Glomerular visceral epithelial cell (primary cell): Measurements from ENCODE around the gene FSTL3.
"Not testable (repeated sequence)": the region's sequence is repeated elsewhere in the genome, so short reads cannot be mapped to it uniquely, and the experiment has no call there.

Source experiments
- DNase-seq: peaks from one replicate; pipeline ENCODE4 v3.0.0-alpha.2; 2016; ENCODE audit errors: extremely low spot score

Gene FSTL3

GRCh38 chr19:661427-662196 is 14.6 kb upstream of the FSTL3 start:
- peak; percentile 52 for DNase-seq

GRCh38 chr19:662207-662961 is 13.8 kb upstream of the FSTL3 start:
- DNase-seq = peak; percentile 49

GRCh38 chr19:662962-663681 is 13.1 kb upstream of the FSTL3 start, which contains the start of gene RNF126:
Gene RNF126 (minus strand): TSS chr19:663214. CDS start chr19:663121, 93 bp downstream.
- DNase-seq = peak; percentile 95

- no peak for DNase-seq
Measured at GRCh38 chr19:663682-664117, 12.5 kb upstream of the FSTL3 start.

GRCh38 chr19:664913-665443 is 11.2 kb upstream of the FSTL3 start:
- peak; percentile 81 for DNase-seq

DNA sequence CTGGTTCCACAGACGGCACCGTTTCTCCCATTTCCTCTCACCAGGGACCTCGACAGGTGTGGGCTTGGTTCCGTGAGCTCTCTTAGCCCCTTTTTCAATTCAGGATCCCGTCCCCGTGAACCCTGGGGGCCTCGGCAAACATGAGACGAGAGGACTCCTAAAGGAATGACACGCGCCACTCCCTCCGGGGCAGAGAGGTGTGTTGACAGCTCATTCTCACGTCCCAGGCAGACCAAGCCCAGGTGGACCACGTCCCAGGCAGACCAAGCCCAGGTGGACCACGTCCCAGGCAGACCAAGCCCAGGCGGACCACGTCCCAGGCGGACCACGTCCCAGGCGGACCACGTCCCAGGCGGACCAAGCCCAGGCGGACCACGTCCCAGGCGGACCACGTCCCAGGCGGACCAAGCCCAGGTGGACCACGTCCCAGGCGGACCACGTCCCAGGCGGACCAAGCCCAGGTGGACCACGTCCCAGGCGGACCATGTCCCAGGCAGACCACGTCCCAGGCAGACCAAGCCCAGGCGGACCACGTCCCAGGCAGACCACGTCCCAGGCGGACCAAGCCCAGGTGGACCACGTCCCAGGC is 9.1 kb upstream of the FSTL3 start:
- DNase-seq = not testable (repeated sequence)

DNA sequence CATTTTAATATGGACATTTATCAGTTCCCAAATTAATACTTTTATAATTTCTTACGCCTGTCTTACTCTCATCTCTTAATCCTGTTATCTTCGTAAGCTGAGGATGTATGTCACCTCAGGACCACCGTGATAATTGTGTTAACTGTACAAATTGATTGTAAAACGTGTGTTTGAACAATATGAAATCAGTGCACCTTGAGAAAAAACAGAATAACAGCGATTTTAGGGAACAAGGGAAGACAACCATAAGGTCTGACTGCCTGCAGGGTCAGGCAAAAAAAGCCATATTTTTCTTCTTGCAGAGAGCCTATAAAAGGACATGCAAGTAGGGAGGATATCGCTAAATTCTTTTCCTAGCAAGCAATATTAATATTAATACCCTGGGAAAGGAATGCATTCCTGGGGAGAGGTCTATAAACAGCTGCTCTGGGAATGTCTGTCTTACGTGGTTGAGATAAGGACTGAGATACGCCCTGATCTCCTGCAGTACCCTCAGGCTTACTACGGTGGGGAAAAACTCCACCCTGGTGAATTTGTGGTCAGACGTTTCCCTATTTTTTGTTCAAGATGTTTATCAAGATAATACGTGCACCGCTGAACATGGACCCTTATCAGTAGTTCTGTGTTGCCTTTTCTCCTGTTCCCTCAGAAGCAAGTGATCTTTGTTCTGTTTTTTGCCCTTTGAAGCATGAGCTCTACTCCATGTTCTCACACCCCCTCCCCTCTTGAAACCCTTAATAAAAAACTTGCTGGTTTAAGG is 7.3 kb upstream of the FSTL3 start:
- not testable (repeated sequence) for DNase-seq

GRCh38 chr19:670609-671075 is 5.5 kb upstream of the FSTL3 start:
- DNase-seq = no peak

- DNase-seq = no peak
Measured at GRCh38 chr19:674282-675151, 1.7 kb upstream of the FSTL3 start.

DNA sequence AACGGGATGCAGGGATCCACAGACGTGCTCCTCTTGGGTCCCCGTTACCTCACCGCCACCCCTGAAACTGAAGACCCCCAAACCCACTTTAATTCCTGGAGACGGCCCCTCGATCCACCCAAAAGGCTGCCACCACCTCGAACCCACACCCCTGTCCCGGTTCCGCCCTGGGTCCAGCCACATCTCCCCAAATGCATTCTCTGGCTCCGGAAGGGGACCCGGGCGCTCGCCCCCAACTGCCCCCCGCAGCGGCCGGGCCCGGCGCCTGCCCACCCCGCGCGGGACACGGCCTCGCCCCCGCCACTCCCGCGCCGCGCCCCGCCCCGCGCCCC is 219 bp upstream of the FSTL3 start:
- DNase-seq = no peak

- peak; percentile 96 for DNase-seq
Measured at GRCh38 chr19:677201-677600, 1.0 kb downstream of the FSTL3 start.

DNA sequence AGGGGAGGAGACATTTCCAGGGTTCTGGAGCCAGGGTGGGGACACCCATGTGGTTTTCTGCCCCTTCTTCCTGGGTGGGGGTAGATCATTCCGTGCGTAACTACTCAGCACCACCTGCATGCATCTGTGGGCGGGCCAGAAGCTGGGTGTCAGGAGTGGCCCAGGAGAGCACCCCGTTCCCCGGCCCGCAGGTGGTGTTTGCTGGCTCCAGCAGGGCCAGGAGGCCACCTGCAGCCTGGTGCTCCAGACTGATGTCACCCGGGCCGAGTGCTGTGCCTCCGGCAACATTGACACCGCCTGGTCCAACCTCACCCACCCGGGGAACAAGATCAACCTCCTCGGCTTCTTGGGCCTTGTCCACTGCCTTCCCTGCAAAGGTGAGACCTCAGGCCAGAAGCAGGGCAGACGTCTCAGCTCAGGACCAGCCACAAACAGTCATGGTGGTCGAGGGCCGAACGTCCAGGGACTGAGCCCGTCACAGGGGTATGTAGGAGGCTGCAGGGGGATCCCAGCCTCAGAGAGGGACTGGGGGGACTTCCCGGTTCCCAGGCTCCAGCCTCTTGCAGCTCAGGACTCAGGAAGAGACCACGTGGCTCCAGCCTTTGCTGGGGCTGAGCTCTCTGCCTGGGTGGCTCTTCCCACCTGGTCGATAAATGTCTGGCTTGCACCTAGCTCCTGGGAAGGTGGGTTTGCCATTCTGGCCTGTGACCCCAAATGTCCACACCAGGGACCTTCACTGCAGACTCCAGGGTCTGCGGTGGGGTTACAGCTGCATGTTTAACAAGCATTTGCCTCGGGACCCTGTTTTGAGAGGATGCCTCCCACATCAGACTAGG is 1.6 kb downstream of the FSTL3 start:
- DNase-seq = peak; percentile 42

DNA sequence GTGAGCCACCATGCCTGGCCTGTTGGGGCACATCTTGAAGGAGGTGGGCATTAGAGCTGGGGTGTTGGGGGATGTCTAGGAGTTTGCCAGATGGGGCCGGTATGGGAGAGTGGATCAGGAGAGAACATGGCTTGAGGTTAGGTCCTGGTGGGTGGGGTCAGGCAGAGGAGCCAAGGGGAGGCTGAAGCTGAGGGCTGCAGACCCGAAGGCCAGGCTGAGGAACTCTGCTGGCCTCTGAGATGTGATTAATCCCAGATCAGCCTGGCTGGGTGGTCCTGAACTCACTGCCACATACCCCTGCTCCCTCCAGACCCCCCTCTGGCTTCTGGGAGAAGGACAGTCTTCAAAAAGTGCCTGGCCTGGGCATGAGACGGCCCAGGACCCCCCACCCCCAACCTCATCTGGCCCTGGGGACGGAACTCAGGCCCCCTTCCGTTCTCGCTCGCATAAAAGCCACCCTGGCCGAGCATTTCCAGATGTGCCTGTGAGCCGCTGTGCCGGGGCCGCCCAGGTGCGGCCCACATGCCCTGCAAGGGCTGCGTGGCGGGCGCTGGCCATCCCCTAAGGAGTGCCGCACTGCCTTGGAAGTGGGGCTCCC is 2.7 kb downstream of the FSTL3 start:
- no peak for DNase-seq

- peak; percentile 70 for DNase-seq
Measured at GRCh38 chr19:679418-680286, 3.5 kb downstream of the FSTL3 start.

- peak; percentile 100 for DNase-seq
Measured at GRCh38 chr19:680287-681028, 4.3 kb downstream of the FSTL3 start.

- DNase-seq = no peak
Measured at GRCh38 chr19:681029-682019, 5.1 kb downstream of the FSTL3 start.
